Skin epidermis (tissue), 12 donors: ENCODE data around the gene ABCC6.
"Not testable (repeated sequence)": the region's sequence is repeated elsewhere in the genome, so short reads cannot be mapped to it uniquely, and the experiment has no call there.

ENCODE experiments used
- H3K27ac ChIP-seq, 21 experiments: fragments of 200-600 bp; sonication (generic) in 11 of 21; one replicate each; pipeline ENCODE4 v1.5.0; 2020; ENCODE audit warnings: mild to moderate bottlenecking in 3 of 21, inconsistent platforms in 2 of 21, moderate library complexity in 2 of 21
- H3K4me3 ChIP-seq, 7 experiments: fragments of 200-600 bp; sonication (generic) in 2 of 7; one replicate each; pipeline ENCODE4 v1.5.0; 2020; ENCODE audit warnings: inconsistent platforms in 2 of 7, mild to moderate bottlenecking in 2 of 7, moderate library complexity in 1 of 7

The ABCC6 gene

DNA sequence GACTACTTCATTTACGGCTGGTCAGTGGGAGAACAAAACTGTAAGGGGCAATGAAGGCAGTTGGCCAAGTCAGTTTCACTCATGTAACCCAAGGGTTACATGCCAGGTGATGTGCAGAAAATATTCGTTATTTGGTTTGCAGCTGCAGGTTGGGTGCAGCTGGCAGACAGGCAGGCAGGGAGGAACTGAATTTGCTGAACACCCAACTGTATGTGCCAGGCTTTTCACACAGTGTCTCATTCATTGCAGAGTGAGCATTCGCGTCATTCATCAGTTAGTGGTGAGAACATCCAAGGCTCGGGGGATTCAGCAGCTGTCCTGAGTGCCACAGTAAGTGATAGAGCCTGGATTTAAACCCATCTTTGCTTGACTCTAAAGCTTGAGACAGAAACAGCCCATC is 59.7 kb downstream of the ABCC6 start:
- Histone ChIP-seq H3K27ac (no peak overlapping the region), H3K4me3 (no peak overlapping the region)

- H3K27ac ChIP-seq, result no peak overlapping the region
- no peak overlapping the region for H3K4me3 ChIP-seq
Observed at GRCh38 chr16:16163109-16163508, 60.2 kb downstream of the ABCC6 start.

- Histone ChIP-seq H3K4me3 (no peak overlapping the region), H3K27ac (no peak overlapping the region)
Observed at GRCh38 chr16:16162591-16162990, 60.7 kb downstream of the ABCC6 start.

GRCh38 chr16:16161840-16162239 is 61.5 kb downstream of the ABCC6 start:
- not testable (repeated sequence) for H3K27ac ChIP-seq, H3K4me3 ChIP-seq

- H3K27ac ChIP-seq, result no peak overlapping the region
Observed at GRCh38 chr16:16161319-16161718, 62.0 kb downstream of the ABCC6 start.

GRCh38 chr16:16159662-16160061 is 63.6 kb downstream of the ABCC6 start:
- H3K27ac ChIP-seq, result no peak overlapping the region
- H3K4me3 ChIP-seq, result no peak overlapping the region

More at GRCh38 chr16:16161319-16161718, 62.0 kb downstream of the ABCC6 start:
- H3K4me3 ChIP-seq, result no peak overlapping the region

DNA sequence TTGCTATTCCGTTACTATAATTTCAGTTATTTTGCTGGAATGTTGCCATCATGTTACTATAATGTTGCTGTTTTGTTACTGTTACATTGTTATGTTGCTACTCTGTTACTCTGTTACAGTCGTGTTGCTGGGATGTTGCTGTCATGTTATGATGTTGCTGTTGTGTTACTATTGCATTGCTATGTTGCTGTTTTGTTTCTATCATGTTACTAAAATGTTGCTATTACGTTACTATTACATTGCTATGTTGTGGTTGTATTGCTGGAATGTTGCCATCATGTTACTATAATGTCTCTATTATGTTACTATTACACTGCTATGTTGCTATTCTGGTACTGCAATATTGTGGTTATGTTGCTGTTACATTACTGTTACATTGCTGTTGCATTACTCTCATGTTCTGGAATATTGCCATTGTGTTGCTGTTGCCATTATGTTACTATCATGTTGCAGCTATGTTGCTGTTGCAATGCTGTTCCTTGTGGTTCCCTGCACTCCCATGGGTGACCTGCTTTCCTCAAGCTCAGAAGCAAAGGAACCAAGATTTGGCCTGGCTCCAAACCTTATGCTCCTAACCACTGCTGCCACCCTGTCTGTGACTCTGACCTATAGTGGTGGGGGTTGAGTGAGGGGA is 64.4 kb downstream of the ABCC6 start:
- H3K27ac ChIP-seq, result no peak overlapping the region
- no peak overlapping the region for H3K4me3 ChIP-seq

DNA sequence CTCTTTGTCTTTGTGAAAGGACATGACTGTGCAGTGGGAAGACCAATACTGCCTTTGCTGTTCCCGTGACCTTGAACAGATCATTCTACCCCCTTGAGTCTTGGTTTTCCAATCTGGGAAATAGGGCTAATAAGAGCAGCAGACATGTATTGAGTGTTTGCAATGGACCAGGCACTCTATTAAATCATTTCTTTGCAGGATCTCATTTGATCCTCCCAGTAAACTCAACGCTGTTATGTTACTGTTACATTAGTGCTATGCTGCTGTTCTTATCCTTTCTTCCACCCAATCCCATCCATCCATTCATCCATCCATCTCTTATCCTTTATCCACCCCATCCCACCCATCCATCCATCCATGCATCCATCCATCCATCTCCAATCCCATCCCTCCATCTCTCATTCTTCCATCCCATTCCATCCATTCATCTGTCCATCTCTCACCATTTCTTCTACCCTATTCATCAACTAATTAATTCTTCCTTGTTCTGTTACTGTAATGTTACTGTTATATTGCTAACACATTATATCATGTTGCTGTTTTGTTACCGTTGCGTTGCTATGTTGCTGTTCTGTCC is 65.1 kb downstream of the ABCC6 start:
- Histone ChIP-seq H3K27ac (no peak overlapping the region), H3K4me3 (no peak overlapping the region)

DNA sequence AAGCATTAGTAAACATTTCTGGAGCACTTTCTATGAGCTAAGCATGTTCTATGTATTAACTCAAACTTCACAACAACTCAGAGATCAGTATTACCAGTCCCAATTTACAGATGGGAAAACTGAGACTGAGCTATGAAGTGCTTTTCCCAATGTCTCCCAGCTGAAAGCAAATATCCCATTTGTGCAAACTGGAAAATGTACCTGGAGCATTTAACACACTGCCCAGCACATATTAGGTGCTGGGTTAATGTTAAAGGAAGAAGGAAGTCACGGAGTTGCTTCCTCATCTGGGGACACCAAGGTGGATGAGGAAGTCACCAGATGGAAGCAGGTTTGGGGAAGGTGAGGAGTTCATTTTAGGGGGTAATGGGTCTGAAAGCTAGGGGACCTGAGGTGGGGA is 66.1 kb downstream of the ABCC6 start:
- no peak overlapping the region for H3K27ac ChIP-seq
- no peak overlapping the region for H3K4me3 ChIP-seq

DNA sequence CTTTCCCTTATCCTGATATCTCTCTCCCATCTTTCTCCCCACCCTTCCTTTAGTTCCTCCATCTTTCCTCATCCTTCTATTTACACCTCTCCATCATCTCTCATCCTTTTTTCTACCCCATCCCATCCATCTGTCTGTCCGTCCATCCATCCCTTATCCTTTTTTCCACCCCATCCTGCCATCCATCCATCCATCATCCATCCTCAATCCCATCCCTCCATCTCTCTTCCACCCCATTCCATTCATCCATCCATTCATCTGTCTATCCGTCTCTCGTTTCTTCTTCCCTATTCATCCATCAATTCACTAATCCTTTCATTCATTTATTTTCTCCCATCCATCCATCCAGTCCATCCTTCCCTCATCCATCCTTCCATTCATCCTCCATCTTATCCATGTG is 68.1 kb downstream of the ABCC6 start:
- H3K27ac ChIP-seq, result no peak overlapping the region
- H3K4me3 ChIP-seq, result no peak overlapping the region

DNA sequence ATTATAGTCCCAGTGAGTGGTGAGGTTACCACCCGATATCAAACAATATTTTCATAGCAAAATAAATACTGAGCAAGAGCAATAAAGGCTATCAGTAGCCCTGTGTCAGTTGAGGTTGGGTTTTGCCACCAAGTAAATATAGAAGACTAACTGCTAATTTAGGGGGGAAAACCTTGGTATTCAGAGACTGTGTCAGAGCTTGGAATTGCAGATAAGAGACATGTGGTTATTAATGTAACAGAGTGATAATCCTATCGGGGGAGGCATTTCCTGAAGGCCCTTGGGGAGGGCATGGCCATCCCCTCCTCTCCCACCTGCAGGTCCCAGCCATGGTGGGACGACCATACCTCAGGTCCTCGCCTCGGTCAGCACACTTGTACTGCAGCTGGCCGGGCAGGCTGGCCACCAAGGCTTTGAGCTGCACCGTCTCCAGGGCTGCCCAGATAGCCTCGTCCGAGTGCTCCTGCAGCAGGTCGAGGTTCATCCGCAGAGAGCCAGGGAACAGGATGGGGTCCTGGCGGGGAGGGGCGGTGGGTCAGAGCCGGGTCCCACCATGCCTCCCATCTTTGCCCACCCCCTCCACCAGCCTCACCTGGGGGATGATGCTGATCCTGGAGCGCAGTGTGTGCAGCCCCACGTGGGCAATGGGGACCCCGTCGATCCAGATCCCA is 68.9 kb downstream of the ABCC6 start:
- H3K27ac ChIP-seq, result no peak overlapping the region
- no peak overlapping the region for H3K4me3 ChIP-seq

DNA sequence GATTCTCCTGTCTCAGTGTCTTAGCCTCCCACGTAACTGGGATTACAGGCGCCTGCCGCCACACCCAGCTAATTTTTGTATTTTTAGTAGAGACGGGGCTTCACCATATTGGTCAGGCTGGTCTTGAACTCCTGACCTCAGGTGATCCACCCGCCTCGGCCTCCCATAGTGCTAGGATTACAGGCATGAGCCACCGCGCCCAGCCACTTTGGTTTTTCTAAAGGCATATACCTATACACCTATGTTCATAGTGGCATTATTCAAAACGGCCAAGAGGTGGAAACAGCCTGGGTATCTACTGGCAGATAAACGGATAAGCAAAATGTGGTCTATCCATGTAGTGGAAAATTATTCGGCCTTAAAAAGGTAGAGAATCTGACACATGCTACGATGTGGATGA is 70.3 kb downstream of the ABCC6 start:
- not testable (repeated sequence) for H3K4me3 ChIP-seq, H3K27ac ChIP-seq

- H3K4me3 ChIP-seq, result no peak overlapping the region
Observed at GRCh38 chr16:16151315-16151714, 72.0 kb downstream of the ABCC6 start.

GRCh38 chr16:16150878-16151152 is 72.5 kb downstream of the ABCC6 start:
- Histone ChIP-seq H3K4me3 (no peak overlapping the region), H3K27ac (no peak overlapping the region)

More at GRCh38 chr16:16151315-16151714, 72.0 kb downstream of the ABCC6 start:
- no peak overlapping the region for H3K27ac ChIP-seq

GRCh38 chr16:16150117-16150877 is 73.0 kb downstream of the ABCC6 start:
- Histone ChIP-seq H3K27ac (no peak overlapping the region), H3K4me3 (no peak overlapping the region)

- Histone ChIP-seq H3K27ac (no peak overlapping the region), H3K4me3 (no peak overlapping the region)
Observed at GRCh38 chr16:16149710-16150116, 73.6 kb downstream of the ABCC6 start.

DNA sequence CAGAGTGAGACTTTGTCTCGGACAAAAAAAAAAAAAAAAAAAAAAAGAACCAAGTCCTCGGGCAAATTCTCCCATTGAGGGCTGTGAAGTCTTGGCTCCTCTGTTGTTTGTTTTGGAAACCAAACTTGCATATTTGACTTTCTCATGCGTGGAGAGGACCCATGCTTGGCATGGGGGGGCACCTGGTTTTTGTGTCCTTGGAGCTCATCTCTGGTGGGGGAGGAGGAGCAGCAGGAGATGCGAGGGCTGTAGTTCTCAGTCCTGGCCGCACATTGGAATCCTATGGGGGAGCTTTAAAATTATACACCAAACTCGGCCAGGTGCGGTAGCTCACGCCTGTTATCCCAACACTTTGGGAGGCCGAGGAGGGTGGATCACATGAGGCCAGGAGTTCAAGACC is 74.5 kb downstream of the ABCC6 start:
- Histone ChIP-seq H3K4me3 (no peak overlapping the region), H3K27ac (no peak overlapping the region)

GRCh38 chr16:16148000-16148599 is 75.2 kb downstream of the ABCC6 start:
- not testable (repeated sequence) for H3K27ac ChIP-seq, H3K4me3 ChIP-seq

DNA sequence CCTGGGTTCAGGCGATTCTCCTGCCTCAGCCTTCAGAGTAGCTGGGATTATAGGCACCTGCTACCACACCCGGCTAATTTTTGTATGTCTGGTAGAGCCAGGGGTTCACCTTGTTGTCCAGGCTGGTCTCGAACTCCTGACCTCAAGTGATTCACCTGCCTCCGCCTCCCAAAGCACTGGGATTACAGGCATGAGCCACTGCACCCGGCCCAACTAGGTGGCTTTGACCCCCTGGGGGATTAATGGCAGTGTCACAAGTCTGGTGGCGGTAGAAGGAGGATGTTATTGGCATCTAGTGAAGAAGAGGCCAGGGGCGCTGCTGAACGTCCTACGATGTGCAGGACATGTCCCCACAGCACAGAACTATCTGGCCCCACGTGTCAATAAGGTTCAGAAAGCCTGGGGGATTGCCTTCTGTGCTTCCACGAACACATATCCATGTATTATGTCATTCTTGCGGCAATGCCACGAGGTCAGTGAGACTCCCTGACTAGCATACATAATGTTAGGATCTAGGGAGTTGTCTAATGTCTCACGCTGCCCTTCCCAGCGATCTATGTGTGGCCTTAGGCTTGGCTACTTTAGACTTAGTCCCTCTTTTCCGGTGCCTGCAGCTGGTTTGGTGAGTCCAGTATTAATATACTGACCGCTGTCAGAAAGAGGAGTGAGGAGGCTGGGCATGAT is 75.8 kb downstream of the ABCC6 start:
- no peak overlapping the region for H3K27ac ChIP-seq
- no peak overlapping the region for H3K4me3 ChIP-seq
